GM12874 (cell line): ENCODE data around the gene KLHL29.

ENCODE experiments used
- CTCF ChIP-seq: IDR thresholded peaks from 2 replicates; pipeline ENCODE4 v1.5.1; 2011; ENCODE audit warnings: low read depth, mild to moderate bottlenecking, control low read depth, low read length, moderate library complexity; ENCODE audit not compliant: insufficient read depth

Gene KLHL29

GRCh38 chr2:23649819-23650218 is 264.8 kb downstream of the KLHL29 start:
- no peak for TF ChIP-seq CTCF

- no peak for TF ChIP-seq CTCF
These were observed 266.5 kb downstream of the KLHL29 start for GRCh38 chr2:23651187-23652080.

- no peak for TF ChIP-seq CTCF
These were observed 268.3 kb downstream of the KLHL29 start for GRCh38 chr2:23653326-23653725.

GRCh38 chr2:23654756-23655155 is 269.8 kb downstream of the KLHL29 start:
- no peak for TF ChIP-seq CTCF

GRCh38 chr2:23655934-23656596 is 271.1 kb downstream of the KLHL29 start:
- no peak for TF ChIP-seq CTCF

- no peak for TF ChIP-seq CTCF
These were observed 271.6 kb downstream of the KLHL29 start for GRCh38 chr2:23656597-23656973.

- no peak for TF ChIP-seq CTCF
These were observed 272.4 kb downstream of the KLHL29 start for GRCh38 chr2:23657371-23657770.
